Measurements from ENCODE around the gene IL17F.

Gene IL17F

GRCh38 chr6:52244400-52244799 lies at the start of gene IL17F:
Gene IL17F (minus strand): TSS chr6:52244500. CDS start chr6:52244429, 71 bp downstream.
- DNase-seq (ENCODE audit: low spot score), result no peak

GRCh38 chr6:52293067-52293466 lies 48.8 kb upstream of the IL17F start:
- no peak for DNase-seq (ENCODE audit: low spot score)

DNA sequence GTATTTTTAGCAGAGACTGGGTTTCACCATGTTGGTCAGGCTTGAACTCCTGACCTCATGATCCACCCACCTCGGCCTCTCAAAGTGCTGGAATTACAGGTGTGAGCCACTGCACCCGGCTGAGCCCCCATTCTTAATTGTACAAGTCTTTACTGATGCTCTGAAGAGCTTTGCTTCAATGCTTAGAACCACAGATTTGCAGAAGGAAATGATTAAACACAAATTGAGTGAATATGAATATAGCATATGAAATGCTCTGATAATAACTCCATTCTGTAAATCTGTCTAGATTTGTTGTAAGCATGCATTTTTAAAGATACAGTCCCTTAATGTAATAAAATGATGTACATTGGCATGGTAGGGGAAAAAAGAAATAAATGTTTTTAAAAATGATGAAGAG lies 44.5 kb upstream of the IL17F start:
- no peak for DNase-seq (ENCODE audit: low spot score)

- no peak for DNase-seq (ENCODE audit: low spot score)
Observed at GRCh38 chr6:52288216-52288615, 43.9 kb upstream of the IL17F start.

- DNase-seq (ENCODE audit: low spot score), result peak; percentile 72
Observed at GRCh38 chr6:52286798-52287432, 42.6 kb upstream of the IL17F start.

GRCh38 chr6:52285177-52286068 lies 41.1 kb upstream of the IL17F start:
- no peak for DNase-seq (ENCODE audit: low spot score)

DNA sequence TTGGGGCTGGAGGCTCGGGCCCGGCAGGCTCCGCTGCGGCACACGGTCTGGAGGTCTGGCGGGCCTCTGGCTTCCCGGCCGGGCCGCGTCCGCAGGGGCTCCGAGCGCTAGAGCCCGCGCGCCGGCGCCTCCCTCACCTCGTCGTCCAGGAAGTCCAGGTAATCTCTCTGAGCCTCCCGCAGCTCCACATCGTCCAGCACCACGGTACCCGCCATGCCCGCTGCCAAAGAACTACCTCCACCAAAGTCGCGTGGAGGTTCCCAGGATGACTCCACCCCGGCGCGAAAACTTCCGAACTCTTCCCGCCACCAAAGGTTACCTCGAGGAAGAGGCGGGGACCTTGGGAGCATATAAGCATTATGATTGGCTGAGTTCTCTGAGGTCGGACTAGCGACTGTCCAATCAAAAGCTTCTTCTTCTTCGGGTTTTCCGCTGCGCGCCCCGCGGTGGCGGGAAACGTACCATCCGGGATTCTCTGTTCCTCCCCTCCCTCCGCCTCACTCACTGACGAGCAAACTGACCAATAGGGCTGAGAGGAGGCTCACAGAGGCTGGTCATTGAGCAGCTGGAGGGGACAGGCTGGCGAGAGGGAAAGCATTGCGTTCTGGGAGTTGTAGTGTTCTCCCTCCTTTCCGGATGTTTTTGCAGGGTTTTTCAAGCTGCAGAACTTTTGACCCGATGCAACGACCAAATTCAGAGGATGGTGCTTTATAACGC lies 40.3 kb upstream of the IL17F start, which contains the start of gene MCM3:
Gene MCM3, minus strand, starts transcription at position 283 of the 717 bp plus-strand sequence. Its CDS starts 68 bp downstream, at position 215.
- peak; percentile 97 for DNase-seq (ENCODE audit: low spot score)

DNA sequence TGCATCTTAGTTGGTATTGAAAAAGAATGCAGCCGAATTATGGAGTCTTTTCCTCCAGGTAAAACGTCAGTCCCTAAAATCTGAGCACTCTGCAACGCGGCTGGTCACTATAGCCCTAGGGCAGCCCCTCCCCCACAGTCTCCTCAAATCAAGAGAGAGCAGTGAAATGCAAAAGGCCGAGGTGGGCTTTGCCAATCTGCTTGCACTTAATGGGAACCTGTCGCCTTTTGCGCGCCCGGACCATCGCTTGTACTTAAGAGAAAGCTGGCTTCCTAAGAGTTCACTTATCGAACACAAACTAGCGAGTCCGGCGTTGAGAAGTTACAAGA lies 39.8 kb upstream of the IL17F start:
- no peak for DNase-seq (ENCODE audit: low spot score)

GRCh38 chr6:52283111-52283510 lies 38.8 kb upstream of the IL17F start:
- DNase-seq (ENCODE audit: low spot score), result no peak

GRCh38 chr6:52276130-52276529 lies 31.8 kb upstream of the IL17F start:
- no peak for DNase-seq (ENCODE audit: low spot score)

DNA sequence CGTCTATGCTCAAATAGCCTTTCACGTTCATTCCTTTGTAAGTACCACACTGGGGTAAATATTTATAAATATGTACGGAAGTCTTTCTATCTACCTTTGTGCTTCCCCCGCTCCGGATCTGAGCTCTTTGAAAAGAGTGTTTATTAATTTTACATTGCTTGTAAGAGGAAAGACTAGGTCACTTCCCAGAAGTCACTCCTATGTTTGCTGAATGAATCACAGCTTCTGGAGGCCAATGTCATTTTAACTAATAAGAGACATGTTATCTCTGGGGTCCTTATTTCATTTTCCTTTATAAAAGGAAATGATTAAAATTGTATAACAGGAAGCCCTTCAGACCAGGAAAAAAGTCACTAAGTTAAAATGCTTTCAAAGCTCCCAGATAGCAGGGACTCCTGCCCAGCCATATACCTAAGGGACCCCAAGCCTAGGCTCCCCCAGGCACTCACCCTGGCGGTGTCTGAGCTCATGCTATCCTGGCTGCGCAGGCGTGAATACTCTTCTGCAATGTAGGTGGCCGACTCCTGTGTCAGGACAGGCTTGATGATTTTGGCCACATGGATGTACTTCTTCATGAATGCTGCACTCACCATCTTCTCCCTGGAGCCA lies 27.7 kb upstream of the IL17F start:
- no peak for DNase-seq (ENCODE audit: low spot score)

DNA sequence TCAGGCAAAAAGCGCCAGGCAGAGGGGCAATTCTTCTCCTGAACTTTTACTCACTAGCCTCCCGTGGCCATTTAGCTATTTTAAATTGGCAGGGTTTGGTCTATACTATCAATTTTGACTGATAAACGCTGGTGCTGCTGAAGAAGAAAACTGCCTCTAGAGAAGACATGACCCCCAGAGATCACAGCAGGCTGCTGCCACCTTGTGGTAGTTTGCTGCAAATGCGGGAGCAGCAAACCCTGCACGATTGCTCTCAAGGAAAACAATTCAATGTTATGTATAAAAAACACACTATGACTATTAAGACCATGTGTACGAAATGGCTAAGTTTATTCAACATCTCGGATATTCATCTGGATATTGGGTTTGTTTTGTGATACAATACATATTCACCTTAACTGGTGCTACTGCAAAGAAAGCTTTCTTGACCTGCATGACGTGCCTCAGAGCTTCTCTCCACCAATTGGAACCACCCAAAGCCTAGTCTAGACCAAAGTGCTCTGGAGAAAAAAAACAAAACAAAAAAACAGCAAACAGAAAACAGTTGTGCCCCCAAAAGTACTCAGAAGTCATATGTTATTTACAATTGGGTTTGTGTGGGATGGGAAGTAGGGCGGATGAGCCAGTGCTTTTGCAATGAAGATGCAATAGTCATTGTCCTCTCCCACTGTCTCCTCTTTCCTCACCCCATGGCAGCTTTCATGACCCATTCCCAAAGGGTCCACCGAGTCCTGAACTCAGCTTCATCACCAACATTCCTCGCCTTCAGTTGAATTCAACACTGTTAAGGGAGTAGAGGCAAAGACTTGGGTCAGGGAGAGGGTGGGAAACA lies 19.6 kb upstream of the IL17F start:
- DNase-seq (ENCODE audit: low spot score), result peak; percentile 62

DNA sequence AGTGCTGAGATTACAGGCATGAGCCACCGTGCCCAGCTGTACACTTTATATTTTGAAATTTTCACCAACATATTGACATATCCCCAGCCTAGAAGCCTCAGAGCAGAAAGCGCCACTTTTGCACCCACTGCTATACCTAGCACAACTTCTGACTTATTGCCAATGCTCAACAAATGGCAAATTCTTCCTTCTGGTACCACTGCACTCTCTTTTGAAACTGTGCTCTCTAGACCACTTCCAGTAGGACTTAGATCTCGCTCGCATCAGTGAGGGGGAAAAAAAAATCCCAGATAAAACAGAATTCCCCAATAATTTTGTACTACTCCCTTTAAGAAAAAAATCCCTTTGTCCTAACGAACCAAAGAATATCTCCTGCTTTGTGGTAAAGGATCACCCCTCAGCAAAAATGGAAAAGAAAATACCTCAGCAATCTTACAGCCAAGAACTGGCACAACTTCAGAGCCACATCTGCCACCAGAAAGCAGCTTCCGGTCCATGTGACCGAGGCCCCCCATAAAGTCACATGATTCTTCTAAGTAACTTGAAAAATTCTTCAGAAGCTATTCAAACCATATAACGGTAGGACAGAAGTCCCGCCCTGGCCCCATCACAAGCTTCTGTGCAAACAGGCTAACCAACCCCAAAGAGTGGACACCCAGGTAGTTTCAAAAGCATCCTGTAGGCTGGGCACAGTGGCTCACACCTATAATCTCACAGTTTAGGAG lies 18.5 kb upstream of the IL17F start:
- no peak for DNase-seq (ENCODE audit: low spot score)

- peak; percentile 68 for DNase-seq (ENCODE audit: low spot score)
Observed at GRCh38 chr6:52261229-52261628, 16.9 kb upstream of the IL17F start.

GRCh38 chr6:52260634-52261033 lies 16.3 kb upstream of the IL17F start:
- no peak for DNase-seq (ENCODE audit: low spot score)

DNA sequence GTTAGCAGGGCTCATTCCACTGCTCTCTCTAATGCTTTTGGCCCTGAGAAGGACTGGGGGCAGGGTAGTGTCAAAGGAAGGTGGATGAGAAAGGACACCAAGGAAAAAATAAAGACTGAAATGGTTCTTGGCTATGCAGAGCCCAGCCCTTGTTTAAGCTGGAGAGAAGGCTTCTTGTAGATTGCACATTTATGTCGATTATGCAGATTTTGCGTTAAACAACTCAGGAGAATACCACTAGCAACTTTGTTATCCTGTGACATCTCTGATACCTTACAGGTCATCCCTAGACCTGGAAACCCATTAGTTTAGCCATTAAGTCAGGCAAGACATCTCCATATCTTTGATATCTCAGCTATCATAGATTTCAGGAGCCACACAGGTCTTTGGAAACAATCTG lies 11.1 kb upstream of the IL17F start:
- DNase-seq (ENCODE audit: low spot score), result no peak

DNA sequence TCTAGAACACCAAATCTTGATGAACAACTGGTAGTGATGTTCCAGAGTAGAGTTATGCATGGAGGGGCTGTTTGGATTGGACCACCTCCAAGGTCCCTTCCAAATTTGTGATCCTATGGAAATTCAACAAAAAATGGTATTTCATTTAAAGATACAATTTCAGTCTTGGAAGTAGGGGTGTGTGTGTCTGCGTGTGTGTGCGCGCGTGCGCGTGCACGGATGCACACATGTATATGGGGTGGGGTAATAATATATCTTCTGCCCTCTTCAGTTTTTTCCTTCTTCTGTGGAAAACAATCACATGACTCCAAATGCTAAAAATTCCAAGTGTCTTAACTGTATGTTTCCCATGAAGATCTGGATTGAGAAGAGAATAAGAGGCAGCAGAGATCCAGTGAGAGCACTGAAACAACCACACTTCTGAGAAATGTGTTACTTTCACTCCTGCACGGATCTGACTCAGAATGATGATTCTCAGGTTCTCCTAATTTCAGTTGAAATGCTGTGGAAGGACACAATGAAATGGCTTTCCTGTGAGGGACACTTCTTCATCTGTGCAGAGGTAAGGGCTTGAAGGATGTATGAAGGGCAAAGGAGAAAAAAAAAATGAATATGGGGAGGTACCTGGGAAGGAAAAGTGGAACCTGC lies 10.6 kb upstream of the IL17F start:
- no peak for DNase-seq (ENCODE audit: low spot score)

- peak; percentile 14 for DNase-seq (ENCODE audit: low spot score)
Observed at GRCh38 chr6:52253494-52253893, 9.2 kb upstream of the IL17F start.

DNA sequence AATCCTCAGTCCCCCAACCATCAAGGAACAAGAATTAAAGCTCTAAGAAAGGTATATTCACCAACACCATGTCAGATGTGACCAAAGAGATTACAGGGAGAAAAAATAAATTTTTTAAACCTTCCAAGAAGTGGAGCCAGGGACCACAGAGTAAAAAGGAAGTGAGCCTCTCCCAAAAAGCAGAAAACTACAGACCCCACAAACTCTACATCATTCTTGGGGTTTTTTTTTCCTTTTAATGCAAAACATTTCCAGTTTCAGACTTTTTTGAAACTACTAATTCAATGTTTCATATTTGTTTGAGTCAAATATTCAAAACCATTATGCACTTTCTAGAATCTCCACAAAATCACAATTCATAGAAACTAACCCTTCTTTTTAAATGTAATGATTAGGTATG lies 6.8 kb upstream of the IL17F start:
- no peak for DNase-seq (ENCODE audit: low spot score)

DNA sequence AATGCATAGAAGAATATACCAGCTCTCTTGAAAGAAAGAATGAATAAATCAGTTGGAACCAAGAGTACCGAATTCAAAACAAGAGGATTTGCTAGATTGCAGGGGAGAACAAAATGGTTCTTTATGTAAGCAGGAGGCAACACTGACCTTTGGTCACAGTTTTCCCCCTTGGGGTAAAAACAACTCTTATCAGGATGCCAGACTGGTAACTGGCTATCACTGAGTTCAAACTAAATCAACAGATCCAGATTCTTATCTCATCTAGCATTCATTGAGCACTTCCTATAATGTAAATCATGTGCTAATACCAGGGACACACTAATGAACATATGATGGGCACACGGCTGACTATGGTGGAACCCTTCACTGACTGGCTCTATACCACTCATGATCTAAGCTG lies 4.8 kb upstream of the IL17F start:
- no peak for DNase-seq (ENCODE audit: low spot score)
